Muscle layer of colon (tissue), 2 donors: Measurements from ENCODE around the gene ECHDC1.

Experiments
- H3K27ac ChIP-seq: one replicate; pipeline ENCODE4 v1.7.0; 2013; ENCODE audit warnings: low read depth, mild to moderate bottlenecking, low read length, moderate library complexity
- H3K27me3 ChIP-seq, 2 donors: one replicate each; pipeline ENCODE4 v1.7.0; 2013; ENCODE audit warnings: low read length in 2 of 2, mild to moderate bottlenecking in 2 of 2; ENCODE audit not compliant: insufficient read depth in 2 of 2, control insufficient read depth in 1 of 2
- H3K36me3 ChIP-seq: one replicate; pipeline ENCODE4 v1.7.0; 2013; ENCODE audit warnings: mild to moderate bottlenecking, low read length; ENCODE audit not compliant: insufficient read depth
- H3K4me1 ChIP-seq: one replicate; pipeline ENCODE4 v1.7.0; 2013; ENCODE audit warnings: mild to moderate bottlenecking, low read length; ENCODE audit not compliant: insufficient read depth
- H3K4me3 ChIP-seq, 2 donors: one replicate each; pipeline ENCODE4 v1.7.0; 2013; ENCODE audit warnings: low read length in 2 of 2, low read depth in 1 of 2, mild to moderate bottlenecking in 1 of 2, moderate library complexity in 1 of 2
- H3K9ac ChIP-seq: one replicate; pipeline ENCODE4 v1.7.0; 2013; ENCODE audit warnings: low read length
- H3K9me3 ChIP-seq: one replicate; pipeline ENCODE4 v1.7.0; 2013; ENCODE audit warnings: mild to moderate bottlenecking, low read length
- donor health status: abdominal sarcoma.
- donor health status: Adenocarcinoma of cecum.

ECHDC1 gene

DNA sequence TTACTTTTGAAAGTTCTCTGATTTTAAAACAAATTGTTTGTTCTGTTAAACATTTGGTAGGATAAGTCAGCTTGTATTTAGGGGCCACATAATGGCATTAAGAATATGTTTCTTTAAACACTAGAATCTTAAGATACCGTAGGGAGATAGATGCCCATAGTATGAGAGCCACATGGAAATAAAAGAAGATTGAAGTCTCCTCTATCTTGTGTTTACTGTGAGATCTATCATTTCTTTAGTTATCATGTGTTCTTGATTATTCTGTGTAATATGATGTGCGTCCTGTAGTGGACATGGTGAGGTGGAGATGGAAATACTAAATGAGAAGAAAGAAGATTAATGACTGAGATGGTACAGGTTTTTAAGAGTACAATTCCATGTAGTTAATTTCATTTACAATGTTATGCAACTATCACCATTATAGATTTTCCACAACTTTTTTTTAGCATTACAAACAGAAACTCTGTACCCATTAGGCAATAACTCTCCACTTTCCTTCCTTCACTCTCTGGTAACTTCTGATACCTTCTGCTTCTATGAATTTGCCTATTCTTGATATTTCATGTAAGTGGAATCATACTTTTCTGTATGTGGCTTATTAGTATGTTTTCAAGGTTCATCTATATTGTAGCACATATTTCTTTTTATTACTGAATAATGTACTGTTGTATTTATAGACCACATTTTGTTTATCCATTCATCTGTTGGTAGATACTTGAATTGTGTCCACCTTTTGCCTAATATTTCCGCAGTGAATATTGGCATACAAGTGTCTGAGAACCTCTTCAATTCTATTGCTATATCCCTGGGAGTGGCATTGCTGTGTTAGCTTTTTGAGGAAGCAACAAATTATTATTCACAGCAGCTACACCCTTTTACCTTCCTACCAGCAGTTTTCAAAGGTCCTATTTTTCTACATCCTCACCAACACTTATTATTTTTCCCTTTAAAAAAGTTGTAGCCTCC is 65.2 kb downstream of the ECHDC1 start:
- Histone ChIP-seq H3K9me3 (no peaks in the 10 kb centered on the region), H3K27ac (no peak overlapping the region), H3K9ac (no peak overlapping the region), H3K4me1 (peaks cover 23% of the 10 kb centered on the region), H3K27me3 (no peaks in the 10 kb centered on the region), H3K36me3 (peaks cover 20% of the 10 kb centered on the region), H3K4me3 (no peak overlapping the region)

DNA sequence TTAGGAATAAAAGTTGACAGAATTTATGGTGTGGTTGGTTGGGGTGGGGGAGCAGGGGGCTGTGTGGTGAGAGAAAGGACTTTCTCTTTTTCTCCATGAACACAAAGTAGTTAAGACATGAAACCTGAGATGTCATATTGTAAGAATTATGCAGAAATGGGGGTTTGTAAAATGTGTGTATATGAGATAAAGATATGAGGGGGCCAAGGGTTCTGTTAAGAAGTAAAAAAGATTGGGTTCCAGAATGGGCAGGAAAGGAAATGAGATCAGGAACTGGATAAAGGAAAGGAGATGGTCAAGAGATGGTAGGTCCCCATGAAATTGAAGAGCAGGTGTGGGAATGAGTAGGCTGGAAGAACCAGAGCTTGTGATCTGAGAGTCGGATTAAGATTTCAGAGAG is 67.1 kb downstream of the ECHDC1 start:
- Histone ChIP-seq H3K27me3 (no peaks in the 10 kb centered on the region), H3K4me1 (peaks cover 27% of the 10 kb centered on the region), H3K27ac (no peak overlapping the region), H3K36me3 (peaks cover 5% of the 10 kb centered on the region), H3K9me3 (no peaks in the 10 kb centered on the region), H3K9ac (no peak overlapping the region), H3K4me3 (no peak overlapping the region)

DNA sequence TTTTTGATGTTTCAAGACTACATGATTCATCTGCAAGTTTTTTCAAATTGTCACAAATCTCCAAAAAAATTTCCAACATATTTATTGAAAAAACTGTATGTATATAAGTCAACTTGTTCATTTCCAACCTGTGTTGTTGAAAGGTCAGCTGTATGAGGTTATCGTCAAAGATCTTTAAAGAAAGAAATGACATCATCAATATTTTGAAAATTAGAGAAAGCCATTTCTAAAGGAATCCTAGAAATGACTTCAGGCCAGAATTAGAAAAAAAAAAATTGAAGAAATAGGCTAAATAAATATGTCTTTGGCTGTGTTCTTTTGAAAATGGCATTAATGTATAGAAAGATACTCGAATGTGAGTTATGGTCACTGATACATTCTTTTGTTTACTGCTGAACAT is 69.9 kb downstream of the ECHDC1 start:
- Histone ChIP-seq H3K9ac (no peak overlapping the region), H3K4me1 (peaks cover 41% of the 10 kb centered on the region), H3K27me3 (no peaks in the 10 kb centered on the region), H3K9me3 (no peaks in the 10 kb centered on the region), H3K27ac (no peak overlapping the region), H3K36me3 (no peaks in the 10 kb centered on the region), H3K4me3 (peak overlapping the region in 1 of 2 donors; percentile 13)

DNA sequence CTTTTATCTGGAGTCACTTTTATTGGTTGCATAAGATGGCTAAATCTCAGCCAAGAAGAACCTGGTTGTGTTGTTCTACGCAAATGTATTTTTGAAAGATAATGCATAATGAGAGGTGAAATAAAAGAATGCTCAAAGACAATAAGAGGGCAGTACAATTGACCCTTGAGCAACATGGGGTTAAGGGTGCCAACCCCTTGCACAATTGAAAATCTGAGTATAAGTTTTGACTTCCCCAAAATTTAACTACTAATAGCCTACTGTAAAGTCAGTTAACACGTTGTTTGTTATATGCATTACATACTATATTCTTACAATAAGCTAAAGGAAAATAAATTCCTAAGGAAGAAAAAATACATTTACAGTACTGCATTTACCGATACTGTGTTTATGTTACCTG is 70.8 kb downstream of the ECHDC1 start:
- Histone ChIP-seq H3K27me3 (no peaks in the 10 kb centered on the region), H3K9ac (no peak overlapping the region), H3K4me1 (peaks cover 42% of the 10 kb centered on the region), H3K9me3 (no peaks in the 10 kb centered on the region), H3K4me3 (no peak overlapping the region), H3K27ac (no peak overlapping the region), H3K36me3 (no peaks in the 10 kb centered on the region)

DNA sequence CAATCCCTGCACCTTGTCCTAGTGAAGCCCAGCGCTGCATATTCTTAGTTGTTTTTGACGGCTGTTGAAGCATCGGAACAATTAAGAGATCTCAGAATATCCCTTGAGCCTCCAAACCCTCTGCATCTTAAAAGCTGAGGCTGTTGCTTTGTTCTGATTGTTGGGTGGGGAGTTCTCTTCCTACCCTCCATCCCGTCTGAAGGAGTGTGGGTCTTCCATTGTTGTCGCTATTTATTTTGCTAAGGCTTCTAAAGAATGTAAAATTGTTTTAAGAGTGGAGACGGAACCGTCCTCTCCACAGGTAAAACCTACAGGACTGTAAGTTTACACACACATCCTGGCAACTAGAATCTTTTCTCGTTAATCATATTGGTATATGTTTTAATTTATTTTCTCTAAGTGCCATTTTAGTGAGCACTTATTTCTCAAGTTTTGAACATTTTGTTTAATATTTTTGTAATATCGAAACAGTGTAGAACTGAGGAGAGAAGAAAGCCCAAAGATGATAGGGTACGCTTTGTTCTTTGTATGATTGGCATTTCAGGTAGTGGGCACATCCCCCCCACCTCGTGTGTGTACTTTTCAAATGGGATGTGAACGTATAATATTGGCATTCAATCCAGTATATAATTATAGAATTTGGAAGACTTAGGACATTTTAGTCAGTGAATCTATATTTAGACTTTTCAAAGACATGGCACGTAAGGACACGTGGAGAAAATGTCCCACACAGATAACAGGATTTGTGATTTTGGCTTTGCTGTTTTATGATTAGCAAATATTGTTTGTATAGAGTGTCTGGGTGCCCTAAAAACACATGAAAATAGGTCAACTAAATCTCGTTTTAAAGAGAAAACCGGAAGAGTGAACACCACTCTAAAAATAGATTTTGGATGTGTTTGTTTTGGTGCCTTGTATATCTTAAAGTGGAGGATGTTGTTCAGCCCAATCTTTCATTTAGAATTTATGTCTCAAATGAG is 75.5 kb downstream of the ECHDC1 start:
- Histone ChIP-seq H3K27me3 (no peaks in the 10 kb centered on the region), H3K9me3 (no peaks in the 10 kb centered on the region), H3K36me3 (no peaks in the 10 kb centered on the region), H3K9ac (peak overlapping the region; percentile 94), H3K27ac (peak overlapping the region; percentile 95), H3K4me3 (peak overlapping the region; percentile 64 to 93), H3K4me1 (peaks cover 28% of the 10 kb centered on the region)

DNA sequence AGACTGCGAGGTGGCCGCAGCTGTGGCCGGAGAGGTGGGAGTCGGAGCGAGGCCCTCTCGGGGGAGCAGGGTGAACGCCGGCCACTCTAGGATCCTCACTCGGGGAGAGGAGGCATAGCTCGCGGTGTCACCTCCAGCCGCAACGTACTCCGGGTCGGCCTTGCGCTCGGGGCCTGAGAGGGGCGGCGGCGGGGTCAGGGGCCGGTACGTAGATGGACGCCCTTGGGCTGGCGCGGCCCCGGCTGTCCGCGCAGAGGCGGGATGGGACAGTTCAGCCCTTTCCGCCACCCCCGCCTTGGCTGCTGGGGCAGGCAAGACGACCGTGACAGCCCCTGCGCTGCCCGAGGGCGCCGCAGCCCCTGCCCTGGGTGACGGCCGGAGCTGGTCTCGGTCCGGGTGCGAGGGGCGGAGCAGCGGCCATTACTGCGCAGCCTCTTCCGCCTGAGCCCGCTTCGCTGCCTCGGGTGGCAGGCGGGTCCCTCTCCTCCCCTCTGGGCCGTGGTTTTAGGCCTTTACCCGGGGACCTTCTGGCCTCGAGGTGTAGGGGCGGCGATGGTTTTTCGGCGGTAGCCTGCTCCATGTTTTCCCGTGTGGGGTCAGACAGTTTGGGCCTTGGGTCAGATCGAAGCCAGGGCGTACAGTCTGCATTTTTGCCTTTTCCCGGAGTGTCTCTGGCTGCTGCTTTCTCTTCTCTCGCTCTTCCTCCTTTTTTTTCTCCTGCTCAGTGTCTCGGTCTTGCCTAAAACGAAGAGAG is 76.3 kb downstream of the ECHDC1 start:
- Histone ChIP-seq H3K4me3 (peak overlapping the region; percentile 64 to 93), H3K4me1 (peaks cover 26% of the 10 kb centered on the region), H3K27ac (peak overlapping the region; percentile 95), H3K9ac (peak overlapping the region; percentile 94), H3K9me3 (no peaks in the 10 kb centered on the region), H3K27me3 (no peaks in the 10 kb centered on the region), H3K36me3 (no peaks in the 10 kb centered on the region)

DNA sequence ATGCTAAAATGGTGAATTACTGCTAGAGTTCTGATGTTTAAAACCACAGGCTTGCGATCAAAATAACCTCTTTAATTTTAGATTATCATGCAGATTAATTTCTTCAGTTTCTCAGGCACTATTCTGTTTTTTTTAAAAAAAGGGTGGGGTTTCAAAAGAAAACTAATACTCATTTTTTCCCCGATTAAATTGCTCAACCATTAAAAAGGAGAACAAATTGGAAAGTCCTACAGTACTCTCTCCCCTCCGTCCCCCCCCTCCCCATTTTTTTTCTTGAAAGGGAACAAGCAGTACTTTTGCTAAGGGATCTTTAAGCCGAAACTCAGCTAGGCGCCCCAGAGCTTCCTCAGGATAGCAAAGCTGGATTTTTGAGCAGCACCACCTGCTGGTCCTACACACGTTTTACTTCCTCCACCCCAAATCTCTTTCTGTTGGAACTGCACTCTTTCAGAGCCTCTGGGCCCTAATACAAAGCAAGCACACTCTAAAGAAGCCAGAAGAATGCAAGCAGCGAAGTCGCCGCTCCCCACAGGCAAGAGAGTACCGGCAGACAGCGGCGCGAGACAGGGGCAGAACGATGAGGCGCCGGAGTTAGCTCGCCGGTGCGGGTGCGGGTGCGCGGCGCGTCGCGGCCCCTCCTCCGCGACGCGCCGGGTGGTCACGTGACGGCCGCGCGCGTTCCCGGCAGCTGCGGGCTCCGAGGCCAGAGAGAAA is 77.1 kb downstream of the ECHDC1 start, which contains the start of gene RNF146:
Gene RNF146 (plus strand): TSS at position 687 of the 714 bp plus-strand sequence. CDS start 13,475 bp downstream, outside the sequence.
- H3K9ac ChIP-seq = peak within 1 kb of the TSS; percentile 94
- H3K36me3 ChIP-seq = no peaks in the 10 kb centered on the region
- peaks cover 26% of the 10 kb centered on the region for H3K4me1 ChIP-seq
- no peaks in the 10 kb centered on the region for H3K27me3 ChIP-seq
- H3K4me3 ChIP-seq = peak within 1 kb of the TSS; percentile 64 to 93
- peak within 1 kb of the TSS; percentile 95 for H3K27ac ChIP-seq
- H3K9me3 ChIP-seq = no peaks in the 10 kb centered on the region

DNA sequence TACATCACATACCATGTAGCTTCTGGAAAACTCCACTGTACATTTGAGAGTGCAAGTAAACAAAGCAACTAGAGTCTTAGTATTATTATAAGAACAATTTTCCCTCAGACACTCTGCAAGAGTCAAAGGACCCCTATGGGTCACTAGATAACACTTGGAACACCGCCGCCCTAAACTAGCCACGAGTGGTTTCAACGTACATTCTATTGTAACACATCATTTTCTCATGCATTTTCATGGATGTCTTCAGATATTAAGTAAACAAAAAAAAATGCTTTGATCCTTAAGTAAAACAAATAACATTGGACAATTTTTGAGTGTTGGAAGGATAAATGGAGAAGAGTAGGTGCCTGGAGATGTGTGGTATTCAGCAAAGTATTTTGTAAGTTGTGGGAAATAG is 79.9 kb downstream of the ECHDC1 start:
- H3K36me3 ChIP-seq = no peaks in the 10 kb centered on the region
- no peaks in the 10 kb centered on the region for H3K27me3 ChIP-seq
- no peak overlapping the region for H3K9ac ChIP-seq
- H3K4me3 ChIP-seq = no peak overlapping the region
- H3K27ac ChIP-seq = no peak overlapping the region
- peaks cover 9% of the 10 kb centered on the region for H3K4me1 ChIP-seq
- H3K9me3 ChIP-seq = no peaks in the 10 kb centered on the region

DNA sequence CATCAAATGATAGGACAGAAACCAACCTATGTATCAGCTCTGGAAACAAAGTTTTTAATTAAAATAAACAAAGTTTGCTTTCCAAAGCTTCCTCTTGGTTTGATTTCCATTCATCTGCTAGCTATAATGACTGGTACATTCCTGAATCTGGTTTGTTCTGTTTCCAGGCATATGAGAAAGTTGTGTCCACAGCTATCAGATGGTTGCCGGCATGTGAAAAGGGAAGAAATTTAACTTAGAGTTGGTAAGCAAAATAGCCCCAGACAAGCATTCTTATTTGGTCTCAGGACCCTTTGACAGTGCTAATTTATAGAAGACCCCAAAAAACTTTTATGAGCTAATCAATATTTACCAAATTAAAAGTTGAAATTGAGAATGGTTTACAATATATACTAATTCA is 80.5 kb downstream of the ECHDC1 start:
- no peak overlapping the region for H3K9ac ChIP-seq
- H3K4me1 ChIP-seq = peaks cover 3% of the 10 kb centered on the region
- H3K4me3 ChIP-seq = no peak overlapping the region
- no peaks in the 10 kb centered on the region for H3K36me3 ChIP-seq
- H3K27ac ChIP-seq = no peak overlapping the region
- no peaks in the 10 kb centered on the region for H3K9me3 ChIP-seq
- no peaks in the 10 kb centered on the region for H3K27me3 ChIP-seq

DNA sequence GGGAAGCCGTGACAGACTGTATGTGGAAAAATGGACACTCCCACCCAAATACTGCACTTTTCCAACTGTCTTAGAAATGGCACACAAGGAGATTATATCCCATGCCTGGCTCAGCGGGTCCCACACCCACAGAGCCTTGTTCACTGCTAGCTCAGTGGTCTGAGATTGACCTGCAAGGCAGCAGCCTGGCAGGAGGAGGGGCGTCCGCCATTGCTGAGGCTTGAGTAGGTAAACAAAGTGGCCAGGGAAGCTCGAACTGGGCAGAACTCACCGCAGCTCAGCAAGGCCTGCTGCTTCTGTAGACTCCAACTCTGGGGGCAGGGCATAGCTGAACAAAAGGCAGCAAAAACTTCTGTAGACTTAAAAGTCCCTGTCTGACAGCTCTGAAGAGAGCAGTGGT is 88.1 kb downstream of the ECHDC1 start:
- H3K4me1 ChIP-seq = no peaks in the 10 kb centered on the region
- no peak overlapping the region for H3K4me3 ChIP-seq
- H3K27me3 ChIP-seq = no peaks in the 10 kb centered on the region
- no peaks in the 10 kb centered on the region for H3K9me3 ChIP-seq
- H3K27ac ChIP-seq = no peak overlapping the region
- H3K36me3 ChIP-seq = no peaks in the 10 kb centered on the region
- H3K9ac ChIP-seq = no peak overlapping the region
